Measurements from ENCODE around the gene ANTXR1.
"Not testable (repeated sequence)": the region's sequence is repeated elsewhere in the genome, so short reads cannot be mapped to it uniquely, and the experiment has no call there.

ANTXR1 gene

DNA sequence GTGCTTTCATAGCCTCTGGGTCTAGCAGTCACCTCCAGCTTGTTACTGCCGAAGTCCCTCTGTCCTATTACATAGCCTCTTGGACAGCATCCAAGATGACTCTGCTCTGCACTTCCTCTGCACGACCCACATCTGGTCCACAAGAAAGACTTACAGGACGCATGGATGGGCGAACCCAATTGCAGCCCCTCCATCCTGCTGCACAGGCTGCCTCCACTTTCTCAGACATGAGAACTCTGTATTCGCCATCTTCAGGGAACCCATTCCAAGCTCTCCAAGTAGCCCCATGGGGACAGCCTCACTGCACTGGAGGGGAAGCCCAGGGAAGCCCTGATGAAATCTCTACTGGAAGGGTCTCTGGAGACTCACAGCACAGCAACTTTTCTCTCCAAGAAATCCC is 201.9 kb downstream of the ANTXR1 start:
- peak; percentile 52 for DNase-seq

DNA sequence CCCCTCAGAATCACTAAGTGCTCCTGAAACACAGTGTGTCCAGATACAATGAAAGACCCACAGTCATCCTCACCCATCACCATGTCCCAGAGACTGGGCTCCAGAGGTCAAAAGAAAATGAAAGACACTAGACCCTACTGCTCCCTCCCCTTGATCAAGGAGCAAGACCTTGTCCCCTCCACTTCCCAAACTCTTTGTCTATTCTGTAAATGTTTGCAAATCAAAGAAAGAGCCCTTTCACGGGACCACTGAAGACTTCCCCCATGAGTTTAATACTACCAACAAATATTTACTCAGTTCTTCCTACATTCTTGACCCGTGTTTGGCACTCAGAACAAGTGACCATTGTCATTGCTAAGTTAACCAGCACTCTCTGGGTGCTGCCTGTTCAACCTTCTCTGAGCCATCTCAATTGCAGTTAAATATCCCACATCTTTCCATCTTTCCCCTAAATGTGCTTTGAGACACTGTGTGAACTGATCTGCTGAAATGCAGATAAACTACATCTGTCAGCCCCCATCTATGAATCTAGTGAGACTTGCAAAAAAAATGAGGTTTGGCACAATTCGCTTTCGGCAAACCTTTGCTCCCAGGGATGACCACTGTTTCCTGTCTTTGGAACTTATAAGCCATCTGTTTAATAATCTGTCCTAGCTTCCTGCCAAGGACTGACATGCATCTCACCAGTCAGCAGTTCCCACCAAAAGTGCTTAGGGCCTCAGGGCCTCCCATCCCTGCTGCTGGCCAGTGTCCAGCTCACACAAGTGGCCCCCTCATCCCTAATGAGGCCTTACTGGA is 203.8 kb downstream of the ANTXR1 start:
- DNase-seq = peak; percentile 81

DNA sequence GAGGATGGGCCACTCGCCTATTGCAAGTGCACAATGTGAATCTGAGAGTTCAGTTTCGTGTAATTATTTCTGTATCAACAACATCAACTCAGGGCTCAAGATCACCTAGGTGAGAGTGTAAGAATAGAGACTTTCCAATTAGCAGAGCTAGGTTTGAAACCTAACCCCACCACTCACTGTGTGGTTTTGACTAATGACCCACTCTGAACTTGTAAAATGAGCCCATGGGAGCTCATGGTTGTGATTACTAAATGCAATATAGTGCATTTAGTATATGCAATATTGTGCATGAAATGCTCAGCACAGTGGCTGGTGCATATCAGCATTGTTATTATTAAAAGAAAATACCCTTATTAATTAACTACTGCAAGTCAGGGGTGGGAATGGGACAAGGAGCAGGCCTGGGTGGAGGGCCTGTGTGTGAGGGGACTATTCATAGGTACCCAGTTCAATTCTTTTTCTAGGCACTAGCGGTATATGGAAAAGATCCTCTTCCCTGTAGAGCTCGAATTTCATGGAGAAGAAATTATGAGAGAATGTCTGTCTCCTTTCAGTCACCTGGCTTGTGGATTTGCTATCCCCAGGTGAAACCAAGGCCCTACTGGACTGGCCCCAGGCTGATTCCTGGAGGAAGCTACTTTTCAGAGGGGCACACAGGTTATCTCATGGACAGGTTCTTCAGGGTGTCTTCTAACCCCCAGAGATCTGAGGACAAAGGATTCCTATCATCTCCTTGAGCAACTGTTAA is 204.5 kb downstream of the ANTXR1 start:
- DNase-seq = no peak

DNA sequence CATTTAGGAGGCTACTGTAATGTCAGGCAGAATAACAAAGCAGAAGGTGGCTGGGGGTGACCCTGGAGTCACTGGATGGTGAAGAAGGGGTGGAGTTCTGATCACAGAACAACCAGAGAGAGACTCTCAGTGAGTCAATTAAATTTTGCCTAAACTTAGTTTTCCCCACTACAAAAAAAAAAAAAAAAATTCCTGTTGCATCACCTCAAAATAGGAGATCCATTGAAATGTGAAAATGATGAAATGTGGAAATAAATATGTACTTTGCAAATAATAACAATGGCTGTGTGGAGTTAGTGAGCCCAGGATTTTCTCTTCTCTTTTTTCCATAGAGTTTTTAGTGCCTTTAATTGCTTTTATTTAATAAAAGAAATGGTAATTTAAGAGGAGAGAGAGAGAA is 208.5 kb downstream of the ANTXR1 start:
- DNase-seq = no peak

DNA sequence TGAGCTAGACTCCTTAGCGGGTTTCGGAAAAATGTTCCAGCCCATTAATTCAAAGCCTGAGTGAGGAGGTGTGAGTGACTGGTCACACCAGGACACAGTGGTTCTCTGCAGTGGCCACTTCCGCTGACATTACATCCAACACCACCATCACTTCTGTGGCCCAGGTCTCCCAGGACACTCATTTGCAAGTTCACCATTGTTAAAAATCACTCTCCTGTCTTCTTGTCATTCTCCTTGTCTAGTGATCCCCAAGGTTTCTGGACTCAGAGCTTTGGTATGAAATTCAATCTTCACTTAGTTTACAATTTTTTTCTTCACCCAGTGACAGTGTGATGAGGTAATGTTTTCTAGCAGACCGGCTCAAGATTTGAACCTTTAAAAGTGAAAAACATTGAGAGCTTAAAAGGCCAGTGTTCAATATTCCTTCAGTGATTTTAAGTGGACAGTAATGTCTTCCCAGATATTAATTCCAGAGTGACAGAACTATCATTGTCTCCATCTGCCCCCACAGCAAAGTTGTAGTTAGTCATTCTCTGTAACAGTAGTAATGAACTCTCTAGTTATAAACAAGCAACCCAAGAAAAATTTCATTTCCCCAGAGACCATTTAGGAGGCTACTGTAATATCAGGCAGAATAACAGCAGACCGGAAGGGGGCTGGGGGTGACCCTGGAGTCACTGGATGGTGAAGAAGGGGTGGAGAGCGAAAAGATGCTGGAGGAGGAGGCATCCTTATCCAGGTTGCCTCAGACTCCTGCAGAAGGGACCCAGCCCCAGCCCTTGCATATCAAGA is 209.2 kb downstream of the ANTXR1 start:
- peak; percentile 67 for DNase-seq

DNA sequence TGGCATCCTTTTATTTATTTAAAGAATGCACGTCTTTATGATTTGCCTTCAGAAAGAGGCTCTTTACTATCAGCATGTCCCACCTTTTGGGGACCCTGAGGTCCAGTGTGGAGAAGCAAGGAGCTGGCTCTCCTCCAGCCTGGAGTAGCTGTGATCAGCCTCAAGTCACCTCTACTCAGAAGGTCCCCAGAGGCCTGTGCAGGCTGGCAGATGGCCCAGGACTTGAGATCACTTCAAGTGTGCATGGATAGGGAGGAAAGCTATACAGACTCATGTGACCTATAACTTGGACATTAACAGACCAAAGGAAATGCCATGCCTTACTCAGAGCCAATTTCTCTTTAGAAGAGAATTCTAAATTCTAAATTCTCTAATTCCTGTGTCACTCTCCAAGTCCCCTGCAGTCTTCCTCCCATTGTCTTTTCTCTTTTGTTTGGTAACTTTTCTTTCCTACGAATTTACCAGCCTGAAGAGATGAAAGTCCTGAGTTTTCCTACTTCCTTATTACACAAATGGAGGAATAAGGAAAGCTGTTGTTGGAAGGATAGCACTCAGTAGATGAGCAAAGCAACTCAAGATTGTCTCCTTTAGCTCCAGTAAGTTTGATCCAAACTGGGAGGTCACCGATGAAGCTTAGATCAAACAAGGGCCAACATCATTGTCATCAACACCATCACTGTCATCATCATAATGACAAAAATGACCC is 210.1 kb downstream of the ANTXR1 start:
- peak; percentile 24 for DNase-seq

DNA sequence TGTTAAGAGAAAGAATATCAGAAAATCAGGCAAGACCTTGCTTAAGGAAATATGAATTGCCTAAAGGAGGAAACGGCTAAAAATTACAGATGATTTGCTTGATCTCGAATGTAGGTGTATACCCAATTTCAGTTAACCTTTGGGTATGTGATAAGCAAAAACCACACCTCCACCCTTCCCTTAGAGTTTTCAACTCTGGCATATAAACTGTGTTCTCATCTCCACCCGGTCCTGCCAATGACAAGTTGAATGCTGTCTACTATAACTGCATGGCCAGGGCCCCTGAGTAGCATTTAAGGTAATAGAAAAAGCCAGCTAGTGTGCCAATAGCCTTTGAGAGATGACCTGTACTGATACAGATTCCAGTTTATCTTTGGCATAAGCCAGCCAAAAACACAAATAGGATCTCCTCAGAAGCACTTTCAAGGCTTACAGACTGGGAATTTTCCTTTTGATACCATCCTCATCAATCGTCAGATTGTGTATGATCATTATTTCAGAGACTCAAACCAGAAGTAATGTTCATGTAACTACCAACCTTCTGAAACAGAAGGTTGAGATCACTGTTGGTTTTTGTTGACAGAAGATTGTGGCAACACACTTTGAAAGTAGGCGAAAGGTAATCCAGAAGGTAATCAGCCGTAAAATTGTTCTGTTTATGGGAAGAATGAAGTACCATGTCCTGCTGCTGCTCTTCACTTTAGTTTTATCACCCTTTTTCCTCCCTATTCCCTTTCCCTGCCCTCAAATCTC is 211.0 kb downstream of the ANTXR1 start:
- no peak for DNase-seq

DNA sequence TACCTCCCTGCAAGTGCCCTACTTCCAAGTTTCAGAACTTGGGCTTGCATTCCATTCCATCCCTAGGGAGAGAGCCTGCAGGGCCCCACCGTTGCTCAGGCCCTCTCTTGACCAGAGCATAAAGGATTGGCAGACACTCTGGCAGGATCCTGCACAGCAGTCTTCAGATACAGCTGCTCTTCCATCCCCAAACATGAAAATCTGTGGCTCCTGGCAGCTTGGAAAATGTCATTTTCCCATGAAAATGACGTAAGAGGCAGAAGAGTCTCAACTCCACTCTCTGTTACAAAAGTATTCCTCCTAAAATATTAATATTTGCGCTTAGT is 211.5 kb downstream of the ANTXR1 start:
- no peak for DNase-seq

DNA sequence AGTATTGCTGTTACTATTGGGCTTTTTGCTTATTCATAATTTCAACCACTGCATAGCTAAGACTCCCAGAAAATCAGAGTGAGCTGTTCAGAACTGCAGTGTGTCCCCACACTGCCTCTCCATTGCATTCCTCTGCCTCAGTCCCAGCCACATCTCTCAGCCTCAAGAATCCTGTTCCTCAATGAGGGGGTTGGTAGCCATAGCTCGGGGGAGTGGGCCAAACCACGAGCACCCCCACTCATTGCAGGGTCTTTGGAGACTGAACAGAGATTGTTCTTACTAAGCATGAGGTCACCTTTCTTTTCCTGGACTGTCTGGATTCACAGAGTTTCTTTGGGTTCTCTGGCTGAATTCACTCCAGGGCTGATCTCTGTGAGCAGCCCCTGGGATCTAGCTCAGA is 213.0 kb downstream of the ANTXR1 start:
- DNase-seq = no peak

DNA sequence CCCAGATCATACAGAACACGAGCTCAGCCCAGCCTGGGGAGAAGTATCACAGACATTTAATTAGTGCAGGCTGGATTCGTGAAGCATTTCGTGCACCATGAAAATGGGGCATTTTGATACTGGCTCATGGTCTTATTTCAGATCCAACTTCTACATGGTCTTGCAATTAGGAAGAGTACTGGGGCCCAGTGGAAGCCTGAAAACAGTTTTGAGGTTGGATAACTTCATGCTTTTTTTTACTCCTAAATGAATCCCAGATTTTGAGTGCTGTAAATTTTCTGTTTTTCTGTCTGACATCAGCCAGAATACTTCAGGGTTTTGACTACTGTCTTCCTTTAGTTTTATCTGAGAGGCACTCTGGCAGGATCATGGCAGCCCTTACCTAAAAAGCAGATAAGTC is 213.9 kb downstream of the ANTXR1 start:
- DNase-seq = no peak

DNA sequence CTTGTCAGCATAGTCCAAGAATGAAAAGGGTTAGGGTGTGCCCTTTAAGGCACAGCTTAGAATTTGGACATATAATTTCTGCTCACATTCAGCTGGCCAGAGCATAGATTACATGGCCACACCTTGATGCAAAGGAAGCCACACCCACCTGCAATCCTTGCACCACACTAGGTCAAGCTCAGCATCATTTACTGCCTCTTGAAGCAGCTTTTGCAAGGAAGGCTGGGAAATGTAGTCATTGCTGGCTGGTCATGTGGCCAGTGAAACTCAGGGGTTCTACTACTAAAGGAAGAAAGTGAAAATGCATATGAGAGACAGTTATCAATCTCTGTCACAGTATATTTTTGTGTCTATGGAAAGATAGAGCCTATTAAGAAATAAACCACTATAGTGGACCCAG is 214.7 kb downstream of the ANTXR1 start:
- DNase-seq = no peak

DNA sequence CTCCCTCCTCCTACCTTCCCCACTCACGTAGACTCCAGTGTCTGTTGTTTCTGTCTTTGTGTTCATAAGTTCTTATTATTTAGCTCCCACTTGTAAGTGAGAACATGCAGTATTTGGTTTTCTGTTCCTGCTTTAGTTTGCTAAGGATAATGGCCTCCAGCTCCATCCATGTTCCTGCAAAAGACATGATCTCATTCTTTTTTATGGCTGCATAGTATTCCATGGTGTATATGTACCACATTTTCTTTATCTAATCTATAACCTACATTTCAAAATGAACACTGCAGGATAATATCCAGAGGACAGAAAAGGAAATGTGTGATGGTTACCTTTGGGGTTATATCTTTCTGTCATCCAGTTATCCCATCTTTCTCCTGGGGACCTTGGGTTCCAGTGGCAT is 218.0 kb downstream of the ANTXR1 start:
- DNase-seq = not testable (repeated sequence)

DNA sequence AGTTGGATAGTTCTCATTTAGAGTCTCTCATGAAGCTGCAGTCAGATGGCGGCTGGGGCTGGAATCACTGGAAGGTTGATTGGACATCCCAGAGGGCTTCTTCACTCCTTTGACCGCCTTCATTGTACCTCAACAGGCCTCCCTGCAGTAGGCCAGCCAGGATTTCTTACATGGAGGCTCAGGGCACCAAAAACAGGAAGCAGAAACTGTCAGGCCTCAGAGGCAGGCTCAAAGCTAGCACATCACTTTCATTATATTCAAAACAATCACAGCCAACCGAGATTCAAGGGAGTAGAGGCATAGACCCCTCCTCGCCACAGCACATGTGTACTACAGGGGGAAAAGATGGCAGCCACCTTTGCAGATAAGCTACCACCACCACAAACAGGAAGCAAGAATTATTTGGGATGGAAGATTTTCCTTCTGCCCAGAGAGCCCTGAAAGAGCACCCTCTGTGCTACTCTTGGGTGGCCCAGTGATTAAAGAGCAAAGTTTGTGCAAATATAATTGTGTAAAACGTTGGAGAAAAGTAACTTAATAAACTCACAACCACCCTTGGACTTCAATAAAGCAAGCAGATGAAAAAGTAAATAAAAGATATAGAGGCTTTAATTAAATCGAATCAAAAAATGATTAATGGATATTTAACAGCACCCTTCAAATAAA is 218.8 kb downstream of the ANTXR1 start:
- no peak for DNase-seq

DNA sequence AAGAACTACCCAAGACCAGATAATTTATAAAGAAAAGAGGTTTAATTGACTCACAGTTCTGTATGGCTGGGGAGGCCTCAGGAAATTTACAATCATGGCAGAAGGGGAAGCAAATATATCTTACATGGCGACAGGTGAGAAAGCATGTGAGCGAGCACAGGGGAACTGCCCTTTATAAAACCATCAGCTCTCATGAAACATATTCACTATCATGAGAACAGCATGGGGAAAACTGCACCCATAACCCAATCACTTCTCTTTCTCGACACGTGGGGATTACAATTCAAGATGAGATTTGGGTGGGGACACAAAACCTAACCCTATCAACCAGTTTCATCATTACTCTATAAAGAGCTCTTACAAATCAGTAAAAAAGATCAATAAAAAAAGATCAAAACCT is 222.9 kb downstream of the ANTXR1 start:
- not testable (repeated sequence) for DNase-seq

DNA sequence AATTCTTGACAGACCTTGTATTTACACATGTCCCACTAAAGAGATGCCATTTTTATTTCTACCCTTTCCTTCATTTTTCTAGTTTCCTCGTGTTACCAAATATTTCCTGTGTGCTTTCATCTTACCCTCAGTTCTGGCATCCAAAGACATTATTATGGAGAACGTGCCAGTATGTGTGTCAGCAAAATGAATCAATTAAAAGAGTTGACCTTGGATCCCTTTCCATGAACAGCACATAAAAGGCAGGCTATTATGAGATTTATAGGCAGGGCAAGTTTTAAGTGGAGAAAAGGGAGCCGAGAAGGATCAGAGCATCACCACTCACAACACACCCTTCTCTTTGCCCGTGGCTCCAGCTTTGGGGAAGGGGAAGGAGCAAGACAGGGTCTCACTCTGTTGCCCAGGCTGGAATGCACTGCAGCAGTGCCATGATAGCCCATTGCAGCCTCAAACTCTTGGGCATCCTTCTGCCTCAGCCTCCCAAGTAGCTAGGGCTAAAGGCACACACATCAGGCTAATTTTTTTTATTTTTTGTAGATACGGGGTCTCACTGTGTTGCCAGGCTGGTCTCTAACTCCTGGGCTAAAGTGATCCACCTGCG is 224.2 kb downstream of the ANTXR1 start:
- DNase-seq = no peak

DNA sequence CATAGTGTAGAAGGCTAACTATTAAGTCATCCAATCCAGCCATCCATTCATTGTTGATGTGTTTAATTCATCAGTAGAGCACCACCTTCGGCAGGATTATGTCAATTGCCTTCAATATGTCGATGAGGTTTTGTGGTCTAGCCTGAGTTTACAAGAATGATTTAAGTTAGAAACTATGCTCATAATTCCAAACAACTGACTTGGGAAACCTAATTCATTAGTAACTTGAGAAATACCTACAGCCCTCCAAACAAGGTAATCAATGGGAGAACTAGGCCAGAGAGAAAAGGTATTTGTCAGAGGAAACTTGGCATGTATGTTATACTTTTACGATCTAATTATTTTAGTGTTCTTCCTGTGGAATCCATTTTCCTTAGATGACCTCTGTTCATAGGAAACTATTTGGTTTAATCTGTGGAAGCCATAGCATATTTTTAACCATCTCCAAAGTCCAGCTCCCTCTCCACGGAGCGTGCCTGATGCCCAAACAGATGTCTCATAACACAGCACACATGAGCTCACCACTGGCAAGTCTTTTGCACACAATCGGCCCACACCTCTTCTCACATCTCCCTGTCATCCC is 225.6 kb downstream of the ANTXR1 start:
- DNase-seq = peak; percentile 84

DNA sequence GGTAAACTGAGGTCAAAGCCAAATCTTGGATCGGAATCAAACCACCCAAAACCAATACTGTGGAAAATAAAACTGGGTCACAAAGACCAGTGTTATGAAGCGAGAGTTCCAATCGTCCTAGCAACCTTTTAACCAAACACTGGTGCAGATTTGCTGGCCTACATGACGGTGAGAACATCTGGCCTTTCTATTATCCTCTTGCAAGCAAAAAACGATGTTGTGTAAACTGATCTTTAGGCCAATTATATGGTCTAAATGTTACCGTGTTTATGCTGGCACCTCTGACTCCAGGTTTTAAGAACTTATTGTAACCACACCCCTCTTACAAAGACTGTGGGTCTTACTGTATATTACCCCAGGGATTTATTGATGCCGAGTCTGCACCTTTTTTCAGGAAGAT is 228.1 kb downstream of the ANTXR1 start:
- no peak for DNase-seq

DNA sequence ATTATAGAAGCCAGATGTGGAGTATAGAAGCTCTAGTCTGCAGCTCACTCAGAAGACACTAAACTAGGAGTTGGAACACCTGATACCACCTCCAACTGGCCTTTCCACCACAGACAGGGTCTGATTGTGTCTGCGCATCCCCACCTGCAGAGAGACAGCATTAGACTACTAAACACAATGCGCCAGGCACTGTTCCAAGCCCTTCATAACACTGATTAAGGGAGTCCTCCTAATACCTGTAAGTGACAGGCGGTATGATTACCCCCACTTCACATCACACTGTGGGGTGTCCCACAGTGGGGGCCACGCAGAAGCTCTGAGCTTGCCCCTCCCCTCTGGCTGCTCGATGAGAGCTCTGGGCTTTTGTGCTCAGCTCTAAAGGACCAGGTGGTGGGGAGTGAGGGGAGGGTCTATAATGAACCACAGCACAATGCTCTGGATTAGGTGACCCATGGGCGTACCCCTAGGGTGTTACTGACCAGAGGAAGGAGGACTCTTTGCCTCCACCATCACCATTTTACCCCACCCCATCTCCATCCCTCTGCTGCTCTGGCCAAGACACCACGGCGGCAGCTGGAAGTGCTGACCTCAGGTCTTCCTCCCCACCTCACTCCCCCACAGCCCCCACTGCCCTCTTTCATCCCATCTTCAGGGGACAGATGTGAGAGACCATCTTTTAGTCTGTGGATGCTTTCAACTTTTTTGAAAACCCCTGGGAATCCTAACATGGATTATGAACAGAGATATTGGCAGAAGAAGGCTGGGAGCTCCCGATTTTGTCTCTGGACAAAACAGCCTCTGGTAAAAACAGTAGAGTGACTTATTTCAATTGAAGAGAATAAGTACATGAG is 228.9 kb downstream of the ANTXR1 start:
- no peak for DNase-seq

DNA sequence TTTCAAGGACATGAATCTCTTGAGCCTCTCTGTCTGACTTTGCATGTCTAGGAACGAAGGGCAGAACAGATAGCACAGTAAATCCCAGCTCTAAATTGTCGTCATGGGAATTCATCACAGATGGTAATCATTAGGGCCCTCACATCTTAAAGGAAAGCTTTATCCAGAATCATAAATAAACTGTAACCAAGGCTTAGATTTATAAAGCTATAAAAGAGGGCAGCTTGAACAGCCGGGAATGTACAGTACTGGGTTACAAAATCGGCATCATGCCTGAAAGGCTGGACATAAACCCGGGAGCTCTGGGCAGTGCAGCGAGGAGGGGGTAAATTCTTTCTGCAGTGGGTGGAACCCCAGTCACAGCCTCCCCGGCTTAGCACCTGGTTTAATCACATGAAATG is 229.7 kb downstream of the ANTXR1 start:
- peak; percentile 79 for DNase-seq

DNA sequence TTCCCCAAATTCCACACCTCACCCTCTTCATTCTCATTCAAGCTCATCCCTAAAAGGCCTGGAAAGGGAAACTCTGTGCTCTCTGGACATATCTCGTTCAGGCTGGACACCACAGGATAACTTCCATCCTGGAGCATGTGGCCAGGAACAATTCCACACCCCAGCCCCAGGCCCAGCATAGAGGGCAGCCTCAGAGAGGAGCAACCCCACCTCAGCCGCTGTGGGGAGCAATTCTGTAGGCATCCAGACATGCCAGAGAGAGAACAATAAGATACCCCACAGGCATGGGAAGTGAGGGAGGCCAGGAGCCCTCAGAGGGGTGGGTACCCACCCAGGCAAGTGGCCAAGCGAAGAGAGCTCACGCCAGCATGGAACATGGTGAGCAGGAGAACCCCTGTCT is 230.7 kb downstream of the ANTXR1 start:
- DNase-seq = no peak
